Measurements from ENCODE around the gene ANGEL2.
A peak's percentile ranks its signal among the peaks of the same experiment; 100 is the strongest.
"Not testable (repeated sequence)": the region's sequence is repeated elsewhere in the genome, so short reads cannot be mapped to it uniquely, and the experiment has no call there.

The ANGEL2 gene

GRCh38 chr1:212971312-212971711, 44.4 kb downstream of the ANGEL2 start:
- Histone ChIP-seq H3K9ac (ENCODE audit: low read depth, low read length) (no peak overlapping the region), H3K4me3 (ENCODE audit: low read length) (no peak overlapping the region), H3K27ac (ENCODE audit: low read depth, low read length) (no peak overlapping the region; the same call in 1 of the 2 replicates), H3K9me3 (ENCODE audit: insufficient read depth, low read depth, low read length) (no peaks in the 10 kb centered on the region), H3K4me1 (ENCODE audit: insufficient read depth, low read length) (peaks cover 19% of the 10 kb centered on the region), H3K27me3 (ENCODE audit: insufficient read depth, low read length) (no peaks in the 10 kb centered on the region), H3K36me3 (ENCODE audit: insufficient read depth, low read length) (peaks cover 96% of the 10 kb centered on the region)
- WGBS: 96% methylated on average over 5 of the region's 5 CpGs

DNA sequence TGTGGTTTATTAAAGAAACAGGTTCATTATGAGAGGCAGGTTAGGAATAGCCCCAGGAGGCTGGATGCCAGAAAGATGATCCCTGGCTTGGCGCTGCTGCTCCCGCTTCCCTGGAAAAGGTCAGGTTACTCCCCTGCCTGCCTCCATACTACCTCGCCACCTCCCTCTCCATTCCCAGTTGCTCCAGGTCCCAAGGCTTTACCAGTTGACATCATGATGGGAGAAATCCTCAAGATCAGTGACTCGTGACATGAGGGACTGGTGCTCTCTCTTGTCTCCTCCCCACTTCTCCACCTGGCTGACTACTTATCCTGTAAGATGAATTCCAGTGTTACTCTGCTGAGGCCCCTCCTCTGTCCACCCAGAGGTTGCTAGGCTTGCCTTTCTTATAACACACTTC, 45.6 kb downstream of the ANGEL2 start:
- Histone ChIP-seq H3K27ac (ENCODE audit: low read depth, low read length) (no peak overlapping the region), H3K4me3 (ENCODE audit: low read length) (no peak overlapping the region), H3K9ac (ENCODE audit: low read depth, low read length) (no peak overlapping the region), H3K4me1 (ENCODE audit: insufficient read depth, low read length) (peaks cover 19% of the 10 kb centered on the region), H3K9me3 (ENCODE audit: insufficient read depth, low read depth, low read length) (no peaks in the 10 kb centered on the region), H3K27me3 (ENCODE audit: insufficient read depth, low read length) (no peaks in the 10 kb centered on the region), H3K36me3 (ENCODE audit: insufficient read depth, low read length) (peaks cover 96% of the 10 kb centered on the region)
- 89% methylated on average over 4 of the region's 4 CpGs for WGBS

DNA sequence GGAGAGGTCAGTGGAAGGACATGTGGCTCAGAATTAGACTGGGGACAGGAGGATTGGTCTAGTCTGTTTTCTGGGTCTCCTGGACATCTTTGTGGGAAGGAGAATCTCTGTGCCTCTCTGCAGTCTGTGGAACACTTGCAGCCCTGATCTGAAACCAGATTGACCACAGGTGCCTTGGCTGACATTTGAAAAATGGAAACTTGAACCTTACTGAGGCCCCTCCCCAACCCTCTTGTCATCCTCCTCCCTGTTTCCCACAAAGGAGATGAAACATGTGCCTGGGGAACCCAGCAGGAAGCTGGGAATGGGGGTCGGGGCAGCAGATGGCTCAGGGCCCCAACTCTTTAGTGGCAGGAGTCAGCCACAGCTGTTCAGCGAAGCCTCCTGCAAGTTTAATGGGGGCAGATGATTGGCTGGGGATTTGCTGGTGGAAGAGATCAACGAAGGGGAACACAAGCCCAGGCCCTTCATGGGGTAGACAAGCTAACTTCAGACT, 47.3 kb downstream of the ANGEL2 start:
- peak overlapping the region; percentile 66 for H3K27ac ChIP-seq (ENCODE audit: low read depth, low read length)
- peak overlapping the region; percentile 17; the same call in 1 of the 2 replicates for H3K9ac ChIP-seq (ENCODE audit: low read depth, low read length)
- H3K4me3 ChIP-seq (ENCODE audit: low read length): no peak overlapping the region
- peaks cover 96% of the 10 kb centered on the region for H3K36me3 ChIP-seq (ENCODE audit: insufficient read depth, low read length)
- no peaks in the 10 kb centered on the region for H3K9me3 ChIP-seq (ENCODE audit: insufficient read depth, low read depth, low read length)
- peaks cover 19% of the 10 kb centered on the region for H3K4me1 ChIP-seq (ENCODE audit: insufficient read depth, low read length)
- WGBS: 89% methylated on average over 3 of the region's 3 CpGs
- H3K27me3 ChIP-seq (ENCODE audit: insufficient read depth, low read length): no peaks in the 10 kb centered on the region

DNA sequence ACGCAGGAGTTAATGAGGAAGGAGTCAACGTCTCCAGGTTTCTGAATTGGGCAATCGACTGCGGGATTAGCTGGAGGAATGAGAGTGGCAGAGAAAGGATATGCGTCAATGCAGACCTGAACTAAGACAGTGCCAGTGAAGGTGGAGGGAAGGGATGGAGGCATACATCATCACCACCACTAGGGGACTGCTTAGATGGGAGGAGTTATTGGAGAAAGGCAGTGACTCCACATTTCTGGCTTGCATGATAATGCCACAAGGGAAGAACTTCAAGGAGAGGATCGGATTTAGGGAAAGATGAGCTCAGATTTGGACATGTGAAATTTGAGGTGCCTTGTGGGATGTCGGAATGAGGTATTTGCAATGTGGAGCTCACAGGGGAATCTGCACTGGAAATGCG, 47.9 kb downstream of the ANGEL2 start:
- H3K36me3 ChIP-seq (ENCODE audit: insufficient read depth, low read length): peaks cover 96% of the 10 kb centered on the region
- H3K9me3 ChIP-seq (ENCODE audit: insufficient read depth, low read depth, low read length): no peaks in the 10 kb centered on the region
- H3K4me1 ChIP-seq (ENCODE audit: insufficient read depth, low read length): peaks cover 19% of the 10 kb centered on the region
- no peaks in the 10 kb centered on the region for H3K27me3 ChIP-seq (ENCODE audit: insufficient read depth, low read length)
- peak overlapping the region; percentile 66 for H3K27ac ChIP-seq (ENCODE audit: low read depth, low read length)
- H3K9ac ChIP-seq (ENCODE audit: low read depth, low read length): peak overlapping the region; percentile 17; the same call in 1 of the 2 replicates
- H3K4me3 ChIP-seq (ENCODE audit: low read length): no peak overlapping the region
- 76% methylated on average over 8 of the region's 8 CpGs for WGBS

- Histone ChIP-seq H3K4me1 (ENCODE audit: insufficient read depth, low read length) (peaks cover 19% of the 10 kb centered on the region), H3K36me3 (ENCODE audit: insufficient read depth, low read length) (peaks cover 96% of the 10 kb centered on the region), H3K27ac (ENCODE audit: low read depth, low read length) (no peak overlapping the region), H3K9ac (ENCODE audit: low read depth, low read length) (no peak overlapping the region), H3K9me3 (ENCODE audit: insufficient read depth, low read depth, low read length) (no peaks in the 10 kb centered on the region), H3K4me3 (ENCODE audit: low read length) (no peak overlapping the region), H3K27me3 (ENCODE audit: insufficient read depth, low read length) (no peaks in the 10 kb centered on the region)
- WGBS: 92% methylated on average over 5 of the region's 5 CpGs
Measured at GRCh38 chr1:212966616-212967015, 49.1 kb downstream of the ANGEL2 start.

GRCh38 chr1:212964993-212965392, 50.7 kb downstream of the ANGEL2 start:
- H3K9me3 ChIP-seq (ENCODE audit: insufficient read depth, low read depth, low read length); H3K4me3 ChIP-seq (ENCODE audit: low read length); H3K9ac ChIP-seq (ENCODE audit: low read depth, low read length); H3K27me3 ChIP-seq (ENCODE audit: insufficient read depth, low read length); H3K27ac ChIP-seq (ENCODE audit: low read depth, low read length): not testable (repeated sequence)
- 85% methylated on average over 1 of the region's 1 CpG for WGBS
- peaks cover 19% of the 10 kb centered on the region for H3K4me1 ChIP-seq (ENCODE audit: insufficient read depth, low read length)
- peaks cover 97% of the 10 kb centered on the region for H3K36me3 ChIP-seq (ENCODE audit: insufficient read depth, low read length)

DNA sequence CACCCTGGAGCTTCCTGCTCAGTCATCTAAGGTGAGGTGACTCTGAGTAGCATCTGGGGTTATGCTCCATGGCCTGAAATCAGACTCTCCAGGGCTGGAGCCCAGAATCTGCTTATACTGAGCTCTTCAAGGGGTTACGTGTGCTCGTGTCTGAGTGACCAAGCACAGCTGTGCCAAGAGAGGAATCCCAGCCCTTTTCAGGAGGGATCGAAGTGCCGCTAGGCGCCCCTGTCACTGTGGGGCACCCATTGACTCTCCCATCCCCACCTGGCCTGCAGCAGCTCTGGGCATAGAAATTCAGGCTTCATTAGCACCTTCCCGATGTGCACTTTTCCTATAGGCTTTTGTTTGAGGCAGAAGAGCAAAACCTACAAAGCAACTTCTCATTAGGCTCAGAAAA, 51.6 kb downstream of the ANGEL2 start:
- H3K4me3 ChIP-seq (ENCODE audit: low read length): no peak overlapping the region
- peak overlapping the region; percentile 18; the same call in 1 of the 2 replicates for H3K27ac ChIP-seq (ENCODE audit: low read depth, low read length)
- WGBS: 94% methylated on average over 6 of the region's 6 CpGs
- no peaks in the 10 kb centered on the region for H3K27me3 ChIP-seq (ENCODE audit: insufficient read depth, low read length)
- H3K4me1 ChIP-seq (ENCODE audit: insufficient read depth, low read length): peaks cover 14% of the 10 kb centered on the region
- peaks cover 100% of the 10 kb centered on the region for H3K36me3 ChIP-seq (ENCODE audit: insufficient read depth, low read length)
- H3K9me3 ChIP-seq (ENCODE audit: insufficient read depth, low read depth, low read length): no peaks in the 10 kb centered on the region
- H3K9ac ChIP-seq (ENCODE audit: low read depth, low read length): no peak overlapping the region

GRCh38 chr1:212962509-212962908, 53.2 kb downstream of the ANGEL2 start:
- Histone ChIP-seq H3K4me1 (ENCODE audit: insufficient read depth, low read length) (peaks cover 11% of the 10 kb centered on the region), H3K9ac (ENCODE audit: low read depth, low read length) (no peak overlapping the region), H3K36me3 (ENCODE audit: insufficient read depth, low read length) (peaks cover 100% of the 10 kb centered on the region), H3K27ac (ENCODE audit: low read depth, low read length) (no peak overlapping the region; the same call in 1 of the 2 replicates), H3K4me3 (ENCODE audit: low read length) (no peak overlapping the region), H3K9me3 (ENCODE audit: insufficient read depth, low read depth, low read length) (no peaks in the 10 kb centered on the region), H3K27me3 (ENCODE audit: insufficient read depth, low read length) (no peaks in the 10 kb centered on the region)
- 94% methylated on average over 3 of the region's 5 CpGs for WGBS

- Histone ChIP-seq H3K9me3 (ENCODE audit: insufficient read depth, low read depth, low read length) (no peaks in the 10 kb centered on the region), H3K36me3 (ENCODE audit: insufficient read depth, low read length) (peaks cover 100% of the 10 kb centered on the region)
Measured at GRCh38 chr1:212960932-212961331, 54.7 kb downstream of the ANGEL2 start.

DNA sequence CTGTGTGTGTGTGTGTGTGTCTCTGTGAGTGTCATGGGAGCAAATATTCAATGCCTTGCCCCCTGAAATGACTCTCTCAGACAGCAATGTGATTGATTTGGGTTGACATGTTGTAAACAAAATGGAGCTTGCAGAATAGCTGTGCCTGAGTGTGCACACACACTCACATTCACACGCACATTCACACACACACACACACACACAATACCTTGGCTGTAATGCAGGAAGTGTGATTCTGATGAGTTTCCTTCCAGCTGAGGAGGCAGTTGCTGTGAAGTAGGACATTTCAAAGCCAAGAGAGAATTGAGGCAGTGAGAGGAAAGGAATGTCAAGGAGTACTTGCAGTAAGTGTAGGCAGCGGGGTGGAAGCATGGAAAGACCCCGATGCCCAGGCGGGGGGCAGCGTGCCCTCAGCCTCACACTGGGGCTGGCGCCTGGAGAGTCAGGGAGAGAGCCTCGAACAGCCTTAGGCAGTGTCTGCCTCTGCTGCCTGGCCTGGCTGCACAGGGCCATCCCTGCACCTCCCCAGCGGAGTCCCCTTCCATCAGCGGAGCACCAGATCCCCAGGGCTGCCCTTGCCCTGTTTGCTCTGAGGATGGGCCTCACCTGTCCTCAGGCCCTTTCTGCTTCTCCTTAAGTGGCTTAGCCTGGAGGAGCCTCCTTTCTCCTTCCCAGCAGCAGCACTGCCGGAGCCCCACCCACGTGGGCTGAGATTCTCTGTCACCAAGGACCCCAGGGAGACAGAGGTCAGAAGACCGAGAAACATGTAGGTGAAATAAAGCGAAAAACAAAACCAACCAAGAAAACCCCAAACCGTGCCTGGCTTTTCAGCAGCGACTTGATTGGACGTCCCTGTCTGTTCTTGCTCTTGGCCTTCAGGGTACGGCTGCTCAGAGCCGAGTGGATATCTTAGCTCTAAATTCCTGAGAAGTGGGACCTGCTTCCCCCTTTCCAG, 56.1 kb downstream of the ANGEL2 start:
- peaks cover 100% of the 10 kb centered on the region for H3K36me3 ChIP-seq (ENCODE audit: insufficient read depth, low read length)

More at GRCh38 chr1:212960932-212961331, 54.7 kb downstream of the ANGEL2 start:
- H3K27me3 ChIP-seq (ENCODE audit: insufficient read depth, low read length): no peaks in the 10 kb centered on the region
- 98% methylated on average over 6 of the region's 6 CpGs for WGBS
- H3K4me3 ChIP-seq (ENCODE audit: low read length): no peak overlapping the region
- no peak overlapping the region; the same call in 1 of the 2 replicates for H3K27ac ChIP-seq (ENCODE audit: low read depth, low read length)
- no peak overlapping the region for H3K9ac ChIP-seq (ENCODE audit: low read depth, low read length)
- H3K4me1 ChIP-seq (ENCODE audit: insufficient read depth, low read length): 0 out of 2 replicates have a peak, but pooled peaks cover 5% of the 10 kb centered on the region

DNA sequence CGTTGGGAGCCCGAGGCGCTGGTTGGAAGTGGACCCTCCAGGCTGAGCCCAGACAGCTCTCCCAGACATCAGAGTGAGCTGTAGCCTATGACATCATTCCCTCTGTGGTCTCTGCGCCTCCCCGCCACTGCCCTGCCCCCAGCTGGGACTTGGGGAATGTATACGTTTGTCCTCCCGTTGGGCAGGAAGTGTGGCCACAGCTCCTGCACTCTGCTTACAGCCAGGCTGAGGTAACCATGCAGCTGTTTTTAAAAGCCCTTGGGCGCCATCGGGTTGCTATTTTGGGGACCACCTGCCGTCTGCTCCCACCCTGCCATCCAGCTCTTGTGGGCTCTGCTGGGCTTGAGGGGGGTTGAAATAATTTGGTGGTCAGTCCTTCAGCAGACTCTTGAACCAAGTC, 57.5 kb downstream of the ANGEL2 start:
- Histone ChIP-seq H3K9ac (ENCODE audit: low read depth, low read length) (no peak overlapping the region), H3K4me3 (ENCODE audit: low read length) (no peak overlapping the region), H3K36me3 (ENCODE audit: insufficient read depth, low read length) (peaks cover 100% of the 10 kb centered on the region), H3K4me1 (ENCODE audit: insufficient read depth, low read length) (peaks cover 11% of the 10 kb centered on the region; the same call in 1 of the 2 replicates), H3K27ac (ENCODE audit: low read depth, low read length) (peak overlapping the region; percentile 37; the same call in 1 of the 2 replicates), H3K9me3 (ENCODE audit: insufficient read depth, low read depth, low read length) (no peaks in the 10 kb centered on the region), H3K27me3 (ENCODE audit: insufficient read depth, low read length) (no peaks in the 10 kb centered on the region)
- WGBS: 89% methylated on average over 10 of the region's 10 CpGs

More for the DNA sequence above, 56.1 kb downstream of the ANGEL2 start:
- Histone ChIP-seq H3K27me3 (ENCODE audit: insufficient read depth, low read length) (no peaks in the 10 kb centered on the region), H3K4me1 (ENCODE audit: insufficient read depth, low read length) (0 out of 2 replicates have a peak, but pooled peaks cover 11% of the 10 kb centered on the region), H3K9me3 (ENCODE audit: insufficient read depth, low read depth, low read length) (no peaks in the 10 kb centered on the region), H3K4me3 (ENCODE audit: low read length) (no peak overlapping the region), H3K27ac (ENCODE audit: low read depth, low read length) (peak overlapping the region; percentile 22; the same call in 1 of the 2 replicates), H3K9ac (ENCODE audit: low read depth, low read length) (no peak overlapping the region)
- 95% methylated on average over 18 of the region's 18 CpGs for WGBS

Data from HUES64 (cell line).